OCI-LY1 (cell line): ENCODE measurements around the gene CCDC74B.
"Not testable (repeated sequence)": the region's sequence is repeated elsewhere in the genome, so short reads cannot be mapped to it uniquely, and the experiment has no call there.

ENCODE experiments used
- EZH2 ChIP-seq: fragments of 200-600 bp; sonication (generic), shearing (Covaris generic); IDR thresholded peaks from 2 replicates; pipeline ENCODE4 v1.8.0; 2017; ENCODE audit warnings: borderline replicate concordance, mixed run types, mild to moderate bottlenecking, antibody characterized with exemption, low read length, moderate library complexity, mixed read lengths
- TF ChIP-seq, protein P1 (sequence below): fragments of 200-600 bp; sonication (generic), shearing (Covaris generic); IDR thresholded peaks from 2 replicates; pipeline ENCODE4 v1.5.1; 2017; ENCODE audit warnings: mild to moderate bottlenecking, antibody characterized with exemption, low read length, moderate library complexity, mixed read lengths

DNA sequence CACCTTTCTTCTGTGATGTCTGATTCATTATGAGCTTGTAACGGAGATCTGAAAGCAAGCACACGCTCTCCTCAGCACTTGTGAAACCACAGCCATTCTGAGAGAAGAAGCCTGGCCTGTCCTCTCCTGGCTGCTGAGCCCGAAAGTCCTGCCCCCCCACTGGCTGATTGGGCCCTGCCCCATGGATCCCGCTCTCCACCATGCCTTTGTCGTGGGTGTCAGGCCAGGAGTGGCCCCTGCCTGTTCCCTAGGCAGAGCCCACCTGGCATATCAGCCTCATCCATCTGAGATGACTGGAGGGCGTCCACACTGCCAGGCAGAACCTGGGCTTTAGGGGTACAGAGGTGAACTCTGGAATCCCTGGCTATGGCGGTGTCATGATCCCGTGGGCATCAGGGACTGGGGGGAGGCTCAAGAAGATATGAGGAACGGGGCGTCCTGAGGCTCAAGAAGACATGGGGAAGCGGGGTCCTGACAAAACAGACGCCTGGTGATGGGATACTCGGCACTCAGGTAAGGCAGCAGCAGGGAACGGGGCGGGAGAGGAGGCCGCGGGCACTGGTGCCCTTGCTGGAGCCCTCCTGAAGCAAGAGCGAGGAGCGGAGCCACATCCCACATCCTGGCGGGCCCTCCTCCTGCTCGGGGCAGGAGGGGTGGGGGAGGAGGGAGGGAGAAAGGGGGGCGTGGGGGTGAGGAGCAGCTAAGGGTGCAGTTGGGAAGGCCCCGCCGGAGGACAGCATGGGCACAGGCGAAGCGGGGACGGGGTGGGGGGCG, 1.5 kb downstream of the CCDC74B start:
- TF ChIP-seq, protein P1, sequence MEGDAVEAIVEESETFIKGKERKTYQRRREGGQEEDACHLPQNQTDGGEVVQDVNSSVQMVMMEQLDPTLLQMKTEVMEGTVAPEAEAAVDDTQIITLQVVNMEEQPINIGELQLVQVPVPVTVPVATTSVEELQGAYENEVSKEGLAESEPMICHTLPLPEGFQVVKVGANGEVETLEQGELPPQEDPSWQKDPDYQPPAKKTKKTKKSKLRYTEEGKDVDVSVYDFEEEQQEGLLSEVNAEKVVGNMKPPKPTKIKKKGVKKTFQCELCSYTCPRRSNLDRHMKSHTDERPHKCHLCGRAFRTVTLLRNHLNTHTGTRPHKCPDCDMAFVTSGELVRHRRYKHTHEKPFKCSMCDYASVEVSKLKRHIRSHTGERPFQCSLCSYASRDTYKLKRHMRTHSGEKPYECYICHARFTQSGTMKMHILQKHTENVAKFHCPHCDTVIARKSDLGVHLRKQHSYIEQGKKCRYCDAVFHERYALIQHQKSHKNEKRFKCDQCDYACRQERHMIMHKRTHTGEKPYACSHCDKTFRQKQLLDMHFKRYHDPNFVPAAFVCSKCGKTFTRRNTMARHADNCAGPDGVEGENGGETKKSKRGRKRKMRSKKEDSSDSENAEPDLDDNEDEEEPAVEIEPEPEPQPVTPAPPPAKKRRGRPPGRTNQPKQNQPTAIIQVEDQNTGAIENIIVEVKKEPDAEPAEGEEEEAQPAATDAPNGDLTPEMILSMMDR = not testable (repeated sequence)
- not testable (repeated sequence) for TF ChIP-seq EZH2
